GM12891 (cell line): Measurements from ENCODE around the gene ITGB1BP1.

Experiments
- DNase-seq: peaks from one replicate; pipeline ENCODE4 v3.0.0; 2011; ENCODE audit warnings: low spot score; ENCODE audit not compliant: insufficient read length
- FAIRE-seq: peaks from 2 replicates; lab custom pipeline; 2011; peaks lifted over from hg19 to GRCh38; lab: Jason Lieb, UNC
- PAX5 ChIP-seq: IDR thresholded peaks from 2 replicates; pipeline ENCODE4 v1.6.1; 2011; ENCODE audit warnings: low read length, moderate library complexity, mild to moderate bottlenecking; ENCODE audit not compliant: insufficient read depth, severe bottlenecking
- POLR2A ChIP-seq: IDR thresholded peaks from 2 replicates; pipeline ENCODE4 v1.6.1; 2011; ENCODE audit warnings: low read depth, low read length, control low read depth
- POLR2AphosphoS5 ChIP-seq: IDR thresholded peaks from 2 replicates; pipeline ENCODE4 v1.6.1; 2011; ENCODE audit warnings: low read depth, low read length, control low read depth
- POU2F2 ChIP-seq: IDR thresholded peaks from 2 replicates; pipeline ENCODE4 v1.6.1; 2011; ENCODE audit warnings: low read depth, mild to moderate bottlenecking, control low read depth, low read length, moderate library complexity
- SPI1 ChIP-seq: IDR thresholded peaks from 2 replicates; pipeline ENCODE4 v1.6.1; 2011; ENCODE audit warnings: low read depth, low read length, control low read depth
- TAF1 ChIP-seq: IDR thresholded peaks from 2 replicates; pipeline ENCODE4 v1.6.1; 2011; ENCODE audit warnings: low read depth, low read length, control low read depth

The ITGB1BP1 gene

DNA sequence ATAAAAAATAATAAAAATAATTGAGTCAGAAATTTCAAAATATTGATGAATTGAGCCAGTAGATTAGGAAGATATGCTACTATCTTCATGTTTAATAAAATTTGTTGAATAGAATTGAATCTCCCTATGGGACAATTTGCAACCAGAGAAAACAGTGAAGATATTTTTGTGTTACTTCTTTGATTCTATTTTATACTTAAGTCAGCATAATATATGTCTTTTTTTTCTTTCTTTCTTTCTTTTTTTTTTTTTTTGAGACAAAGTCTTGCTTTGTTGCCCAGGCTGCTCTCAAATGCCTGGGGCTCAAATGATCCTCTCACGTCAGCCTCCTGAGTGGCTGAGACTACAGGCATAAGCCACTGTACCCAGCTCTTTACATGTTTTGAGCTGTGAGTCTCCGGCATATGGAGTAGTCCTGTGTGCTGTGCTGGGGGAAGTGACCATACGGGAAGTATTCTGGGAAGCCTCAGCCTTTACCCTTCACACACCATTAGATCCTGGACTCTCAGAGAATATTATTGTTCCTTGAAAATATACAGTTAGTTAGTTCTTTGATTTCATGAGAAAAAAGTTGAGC lies 37.2 kb upstream of the ITGB1BP1 start:
- DNase-seq: no peak
- no peak for FAIRE-seq
- TF ChIP-seq POLR2A (no peak), POLR2AphosphoS5 (no peak), POU2F2 (no peak), SPI1 (no peak), PAX5 (no peak), TAF1 (no peak)

DNA sequence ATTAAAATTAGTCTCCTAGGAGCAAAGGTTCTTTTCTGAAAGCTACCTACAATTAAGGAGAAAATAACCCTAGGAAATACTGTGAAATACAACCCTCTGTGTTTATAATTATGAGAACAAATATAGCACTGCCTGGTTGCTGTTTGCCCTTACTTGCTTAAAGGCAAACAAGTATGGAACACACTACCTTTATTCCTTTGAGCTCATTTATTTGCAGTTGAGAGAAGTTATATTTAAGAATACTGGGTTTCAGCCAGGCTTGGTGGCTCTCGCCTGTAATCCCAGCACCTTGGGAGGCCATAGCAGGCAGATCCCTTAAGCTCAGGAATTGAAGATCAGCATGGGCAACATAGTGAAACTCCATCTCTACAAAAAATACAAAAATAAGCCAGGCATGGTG lies 27.9 kb upstream of the ITGB1BP1 start:
- TF ChIP-seq POU2F2 (no peak), POLR2A (no peak), TAF1 (no peak), POLR2AphosphoS5 (no peak), SPI1 (no peak), PAX5 (no peak)
- DNase-seq (no peak), FAIRE-seq (no peak)

DNA sequence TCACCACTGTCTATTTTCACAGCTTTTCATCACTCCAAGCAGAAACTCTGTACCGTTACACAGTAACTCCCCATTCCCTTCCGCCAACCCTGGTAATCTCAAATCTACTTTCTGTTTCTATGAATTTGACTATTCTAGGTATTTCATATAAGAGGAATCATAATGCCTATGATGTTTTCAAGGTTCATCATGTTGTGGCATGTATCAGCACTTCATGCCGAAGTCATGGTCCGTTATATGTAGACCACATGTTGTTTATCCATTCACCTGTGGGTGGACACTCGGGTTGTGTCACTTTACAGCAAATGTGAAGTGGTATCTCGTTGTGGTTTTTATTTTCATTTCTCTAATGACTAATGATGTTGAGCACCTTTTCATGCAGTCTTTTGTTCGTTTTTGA lies 21.8 kb upstream of the ITGB1BP1 start:
- DNase-seq (no peak), FAIRE-seq (no peak)
- TF ChIP-seq SPI1 (no peak), POU2F2 (no peak), POLR2AphosphoS5 (no peak), TAF1 (no peak), POLR2A (no peak), PAX5 (no peak)

DNA sequence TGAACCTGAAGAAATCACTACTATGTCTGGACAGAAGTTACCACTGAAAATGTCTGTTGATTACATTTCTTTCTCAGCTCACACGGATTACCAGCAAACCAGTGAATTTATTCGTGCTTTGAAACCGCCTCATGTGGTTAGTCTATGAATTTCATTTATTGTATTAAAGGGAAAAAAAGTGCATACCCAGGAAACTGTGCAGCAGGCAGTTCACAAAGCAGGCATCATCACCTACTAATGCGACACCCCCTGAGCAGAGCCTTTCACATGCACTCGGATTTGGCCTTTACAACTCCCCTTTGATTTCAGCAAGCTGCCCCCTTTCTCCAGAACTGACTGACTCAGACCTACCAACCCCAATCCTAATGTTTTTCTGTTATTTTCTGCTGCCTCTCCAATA lies 20.2 kb upstream of the ITGB1BP1 start:
- no peak for DNase-seq
- no peak for FAIRE-seq
- TF ChIP-seq POLR2A (no peak), TAF1 (no peak), POU2F2 (no peak), PAX5 (no peak)

DNA sequence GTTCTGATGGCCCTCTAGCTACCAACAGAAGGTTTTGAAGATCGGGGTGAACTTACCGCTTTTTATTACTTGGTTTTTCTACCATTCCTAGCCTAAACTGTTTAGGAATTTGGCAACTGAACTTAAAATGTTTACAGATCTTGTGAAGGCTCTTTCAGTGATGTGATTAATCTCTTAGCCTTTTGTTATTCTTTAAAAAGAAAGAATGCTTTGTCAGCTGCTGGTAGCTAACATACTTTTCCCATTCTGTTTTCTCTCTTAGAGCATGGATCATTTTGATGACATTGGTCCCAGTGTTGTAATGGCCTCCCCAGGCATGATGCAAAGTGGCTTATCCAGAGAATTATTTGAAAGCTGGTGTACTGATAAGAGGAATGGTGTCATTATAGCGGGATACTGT lies 18.2 kb upstream of the ITGB1BP1 start:
- DNase-seq (no peak), FAIRE-seq (no peak)
- no peak for TF ChIP-seq POLR2AphosphoS5
- no peak for TF ChIP-seq POLR2A
- no peak for TF ChIP-seq SPI1
- no peak for TF ChIP-seq PAX5
- TF ChIP-seq POU2F2: no peak
- no peak for TF ChIP-seq TAF1

DNA sequence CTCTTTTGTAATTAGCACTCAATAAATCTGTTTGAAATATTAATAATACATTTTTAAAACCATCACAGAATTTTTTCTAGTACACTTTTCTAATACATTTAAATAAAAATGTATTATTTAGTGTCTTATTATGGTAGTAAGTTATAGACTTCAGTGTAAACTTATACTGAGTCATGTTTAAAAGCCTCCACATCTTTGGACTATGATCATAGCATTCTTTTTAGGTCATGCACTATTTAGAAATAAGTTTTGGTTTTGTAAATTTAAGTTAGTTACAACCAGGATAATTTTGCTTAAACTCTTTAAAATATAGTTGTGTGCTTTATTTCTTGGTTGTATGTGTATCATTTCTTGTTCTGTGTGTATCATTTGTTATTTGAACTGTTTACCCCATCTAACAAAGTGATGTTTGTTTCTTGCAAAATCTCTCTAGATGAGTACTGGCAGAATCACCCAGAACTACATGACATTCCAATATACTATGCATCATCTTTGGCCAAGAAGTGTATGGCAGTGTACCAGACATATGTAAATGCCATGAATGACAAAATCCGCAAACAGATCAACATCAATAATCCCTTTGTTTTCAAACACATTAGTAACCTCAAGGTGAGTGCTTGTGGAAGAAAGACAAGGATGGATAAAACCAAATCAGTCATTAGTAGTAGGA lies 16.9 kb upstream of the ITGB1BP1 start:
- no peak for FAIRE-seq
- TF ChIP-seq POLR2A (no peak), POU2F2 (no peak), PAX5 (no peak), TAF1 (no peak), POLR2AphosphoS5 (no peak), SPI1 (no peak)
- DNase-seq: no peak

DNA sequence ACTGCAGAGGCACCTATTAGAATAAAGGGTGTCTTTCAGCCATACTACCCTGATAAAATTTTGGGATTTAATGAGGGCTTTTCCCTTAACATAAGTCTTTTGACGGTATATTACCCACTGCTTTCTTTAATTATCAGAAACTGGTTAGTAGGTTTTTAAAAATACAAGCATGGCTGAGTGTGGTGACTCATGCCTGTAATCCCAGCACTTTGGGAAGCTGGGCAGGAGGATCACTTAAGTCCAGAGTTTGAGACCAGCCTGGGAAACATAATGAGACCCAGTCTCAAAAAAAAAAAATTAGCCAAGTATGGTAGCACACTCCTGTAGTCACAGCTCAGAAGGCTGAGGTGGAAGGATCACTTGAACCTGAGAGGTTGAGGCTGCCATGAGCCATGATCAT lies 16.2 kb upstream of the ITGB1BP1 start:
- TF ChIP-seq POLR2A: no peak
- no peak for TF ChIP-seq TAF1
- TF ChIP-seq PAX5: no peak
- no peak for TF ChIP-seq SPI1
- no peak for TF ChIP-seq POLR2AphosphoS5
- TF ChIP-seq POU2F2: no peak
- DNase-seq (no peak), FAIRE-seq (no peak)

DNA sequence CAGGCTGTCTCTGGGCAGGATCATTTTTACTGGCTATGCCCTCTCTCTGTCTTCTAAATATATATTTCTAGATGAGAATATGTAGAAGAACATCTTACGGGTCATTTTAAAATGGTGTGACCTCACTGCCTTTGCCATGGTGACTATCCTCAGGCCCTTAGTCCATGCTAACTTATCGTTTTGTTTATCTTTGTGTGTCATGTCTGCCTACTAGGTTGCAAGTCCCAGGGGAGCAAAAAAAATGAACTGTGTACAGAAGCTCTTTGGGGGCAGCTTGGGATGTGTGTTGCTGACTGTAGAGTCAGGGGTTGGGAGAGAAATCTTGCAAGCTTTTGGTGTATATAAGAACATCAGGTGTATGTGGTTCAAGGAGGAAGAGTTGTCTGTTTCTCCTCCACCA lies 11.2 kb upstream of the ITGB1BP1 start:
- no peak for FAIRE-seq
- no peak for TF ChIP-seq SPI1
- TF ChIP-seq TAF1: no peak
- DNase-seq: no peak

DNA sequence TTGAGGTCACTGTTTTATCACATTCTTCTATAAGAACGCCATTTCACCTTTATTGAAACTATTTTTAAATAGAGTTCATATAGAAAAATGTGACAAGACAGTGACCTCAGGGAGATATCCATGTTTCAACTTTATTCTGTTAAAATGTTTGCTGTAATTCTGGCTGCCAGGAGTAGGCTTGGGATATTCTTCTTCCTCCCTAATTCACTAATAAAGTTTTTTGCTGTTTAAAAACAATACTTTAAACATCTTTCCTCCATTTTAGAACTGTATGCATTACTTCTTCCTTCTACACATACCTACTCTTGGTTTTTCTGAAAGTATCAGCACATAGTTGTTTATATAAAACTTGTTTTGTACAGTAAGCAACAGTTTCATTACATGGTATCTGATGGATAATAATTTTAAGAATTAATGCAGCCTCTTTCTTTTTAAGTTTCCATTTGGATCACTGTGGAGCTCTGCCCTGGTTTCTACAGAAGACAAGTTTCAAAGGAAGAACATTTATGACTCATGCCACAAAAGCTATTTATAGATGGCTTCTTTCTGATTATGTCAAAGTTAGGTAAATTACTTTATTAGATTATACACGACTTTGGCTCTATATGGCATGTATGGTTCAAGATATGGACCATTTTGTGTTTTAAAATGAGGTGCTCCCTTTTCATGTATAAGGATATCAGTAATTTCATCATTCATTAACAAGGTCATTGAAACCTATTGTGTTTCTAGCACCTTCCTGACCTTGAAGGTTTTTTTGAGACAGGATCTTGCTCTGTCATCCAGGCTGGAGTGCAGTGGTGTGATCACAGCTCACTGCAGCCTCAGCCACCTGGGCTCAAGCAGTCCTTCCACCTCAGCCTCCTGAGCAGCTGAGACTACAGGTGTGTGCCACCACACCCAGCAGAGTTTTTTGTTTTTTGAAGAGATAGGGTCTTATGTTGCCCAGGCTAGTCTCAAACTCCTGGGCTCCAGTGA lies 7.3 kb upstream of the ITGB1BP1 start:
- DNase-seq (no peak), FAIRE-seq (no peak)
- TF ChIP-seq POLR2AphosphoS5: no peak
- no peak for TF ChIP-seq POLR2A
- no peak for TF ChIP-seq TAF1

DNA sequence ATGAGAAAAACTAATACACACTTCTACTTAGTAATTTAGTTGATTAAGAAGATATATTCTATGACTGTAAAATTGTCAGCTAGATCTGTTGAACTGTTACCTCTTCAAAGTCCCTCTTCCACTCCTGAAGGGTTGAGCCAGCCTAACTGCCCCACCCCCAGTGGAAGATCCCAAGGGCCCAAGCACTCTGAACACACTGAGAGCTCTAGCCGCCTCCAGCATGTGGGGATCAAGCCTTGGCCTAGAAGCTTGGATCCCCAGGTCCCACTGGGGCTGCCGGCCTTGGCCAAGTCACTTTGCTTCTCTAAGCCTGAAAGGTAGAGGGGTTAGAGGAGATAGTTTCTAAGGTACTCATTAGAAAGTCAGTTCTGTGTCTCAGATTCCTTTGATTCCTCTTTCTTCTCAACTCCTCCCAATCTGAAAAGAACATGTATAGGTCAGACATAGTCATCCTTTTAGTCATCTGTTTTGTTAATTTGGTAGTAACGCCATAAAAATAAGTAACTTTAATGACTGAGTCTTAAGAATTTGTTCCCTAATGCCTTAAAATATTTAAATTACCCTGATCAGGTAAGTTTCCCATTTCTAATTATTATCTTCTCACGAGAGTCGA lies 5.7 kb upstream of the ITGB1BP1 start:
- DNase-seq (no peak), FAIRE-seq (no peak)
- TF ChIP-seq SPI1 (no peak), POU2F2 (no peak), TAF1 (no peak), POLR2AphosphoS5 (no peak), POLR2A (no peak), PAX5 (no peak)
